ENCODE measurements around the gene GNB1.
"Not testable (repeated sequence)": the region's sequence is repeated elsewhere in the genome, so short reads cannot be mapped to it uniquely, and the experiment has no call there.

- TF ChIP-seq EZH2 (IDR thresholded peaks at IDR 0.05; ENCODE audit: borderline replicate concordance, low read depth, low read length, poor library complexity, severe bottlenecking); CTCF (conservative IDR thresholded peaks at IDR 0.05; ENCODE audit: low read depth, low read length): not testable (repeated sequence)
Observed at GRCh38 chr1:1856161-1856560, 34.7 kb downstream of the GNB1 start.
